ENCODE results near the gene NCLN. TPM values are rescaled to one million over a fixed set of nuclear protein-coding genes. Genes with fewer than 3 reads are reported as not detected.
"Not testable (repeated sequence)": the region's sequence is repeated elsewhere in the genome, so short reads cannot be mapped to it uniquely, and the experiment has no call there.

The NCLN gene
- total RNA-seq, 3 donors from 2014 or later, result 21.1 to 34.7 (median 25.3) TPM

DNA sequence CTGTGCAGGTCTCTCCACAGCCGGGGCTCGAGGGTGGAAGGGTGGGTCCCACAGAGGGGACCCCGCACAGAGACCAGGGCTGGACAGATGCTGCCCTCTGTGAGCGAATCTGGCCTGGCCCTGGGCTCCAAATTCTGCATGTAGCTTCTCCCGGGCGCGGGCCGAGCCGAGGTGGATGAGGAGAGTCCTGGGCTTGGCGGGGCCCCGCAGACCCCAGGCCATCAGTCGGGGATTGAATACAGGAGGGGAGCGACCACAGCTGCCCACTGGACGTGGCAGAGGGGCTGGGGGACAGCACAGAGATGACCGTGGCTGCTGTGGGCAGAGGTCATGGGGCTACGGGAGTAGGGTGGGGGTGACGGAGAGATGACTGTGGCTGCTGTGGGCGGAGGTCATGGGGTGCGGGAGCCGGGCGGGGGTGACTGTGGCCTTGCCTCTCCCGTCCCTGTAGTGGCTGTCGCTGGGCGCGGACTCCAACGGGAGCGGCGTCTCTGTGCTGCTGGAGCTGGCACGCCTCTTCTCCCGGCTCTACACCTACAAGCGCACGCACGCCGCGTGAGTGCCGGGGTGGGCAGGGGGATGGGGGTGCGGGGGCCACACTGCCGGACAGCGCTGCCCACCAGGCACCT lies 15.5 kb downstream of the NCLN start:
- no peak for DNase-seq (ENCODE audit: low spot score in 2 of 2)
- Histone ChIP-seq H3K27ac (no peak overlapping the region), H3K4me1 (no peaks in the 10 kb centered on the region), H3K4me3 (no peak overlapping the region), H3K9me3 (no peaks in the 10 kb centered on the region), H3K27me3 (no peaks in the 10 kb centered on the region), H3K36me3 (peaks cover 4% of the 10 kb centered on the region)
- TF ChIP-seq POLR2AphosphoS5 (IDR thresholded peaks at IDR 0.05) (no peak), POLR2A (IDR thresholded peaks at IDR 0.05) (no peak)
- TF ChIP-seq, protein P1, sequence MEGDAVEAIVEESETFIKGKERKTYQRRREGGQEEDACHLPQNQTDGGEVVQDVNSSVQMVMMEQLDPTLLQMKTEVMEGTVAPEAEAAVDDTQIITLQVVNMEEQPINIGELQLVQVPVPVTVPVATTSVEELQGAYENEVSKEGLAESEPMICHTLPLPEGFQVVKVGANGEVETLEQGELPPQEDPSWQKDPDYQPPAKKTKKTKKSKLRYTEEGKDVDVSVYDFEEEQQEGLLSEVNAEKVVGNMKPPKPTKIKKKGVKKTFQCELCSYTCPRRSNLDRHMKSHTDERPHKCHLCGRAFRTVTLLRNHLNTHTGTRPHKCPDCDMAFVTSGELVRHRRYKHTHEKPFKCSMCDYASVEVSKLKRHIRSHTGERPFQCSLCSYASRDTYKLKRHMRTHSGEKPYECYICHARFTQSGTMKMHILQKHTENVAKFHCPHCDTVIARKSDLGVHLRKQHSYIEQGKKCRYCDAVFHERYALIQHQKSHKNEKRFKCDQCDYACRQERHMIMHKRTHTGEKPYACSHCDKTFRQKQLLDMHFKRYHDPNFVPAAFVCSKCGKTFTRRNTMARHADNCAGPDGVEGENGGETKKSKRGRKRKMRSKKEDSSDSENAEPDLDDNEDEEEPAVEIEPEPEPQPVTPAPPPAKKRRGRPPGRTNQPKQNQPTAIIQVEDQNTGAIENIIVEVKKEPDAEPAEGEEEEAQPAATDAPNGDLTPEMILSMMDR (IDR thresholded peaks at IDR 0.05), result no peak
- intact Hi-C loops (cut with DNase I; ENCODE audit: low total_unique reads), result no loop called here

DNA sequence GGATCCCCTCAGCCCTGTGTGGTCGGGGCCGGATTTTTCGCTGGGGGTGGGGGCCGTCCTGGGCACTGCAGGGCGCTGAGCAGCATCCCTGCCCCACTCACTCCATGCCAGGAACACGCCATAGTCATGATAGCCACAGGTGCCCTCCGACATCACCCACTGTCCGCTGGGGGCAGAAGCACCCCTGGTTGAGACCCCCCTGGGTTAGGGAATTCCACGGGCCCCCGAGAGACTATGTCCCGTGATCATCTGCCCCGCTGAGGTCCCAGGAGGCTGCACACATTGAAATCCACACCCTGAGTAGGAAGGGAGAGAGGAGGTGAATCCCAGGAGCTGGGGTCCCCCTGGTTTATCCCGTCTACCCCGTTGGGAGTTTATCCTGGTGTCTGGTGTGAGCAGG lies 16.2 kb downstream of the NCLN start:
- Histone ChIP-seq H3K4me1 (no peaks in the 10 kb centered on the region), H3K36me3 (peaks cover 7% of the 10 kb centered on the region), H3K27ac (no peak overlapping the region), H3K9me3 (no peaks in the 10 kb centered on the region), H3K4me3 (no peak overlapping the region), H3K27me3 (no peaks in the 10 kb centered on the region)
- DNase-seq (ENCODE audit: low spot score in 2 of 2), result no peak
- intact Hi-C loops (cut with DNase I; ENCODE audit: low total_unique reads), result no loop called here
- TF ChIP-seq POLR2A (IDR thresholded peaks at IDR 0.05), result no peak
- no peak for TF ChIP-seq POLR2AphosphoS5 (IDR thresholded peaks at IDR 0.05)
- TF ChIP-seq, protein P1 (IDR thresholded peaks at IDR 0.05), result no peak

DNA sequence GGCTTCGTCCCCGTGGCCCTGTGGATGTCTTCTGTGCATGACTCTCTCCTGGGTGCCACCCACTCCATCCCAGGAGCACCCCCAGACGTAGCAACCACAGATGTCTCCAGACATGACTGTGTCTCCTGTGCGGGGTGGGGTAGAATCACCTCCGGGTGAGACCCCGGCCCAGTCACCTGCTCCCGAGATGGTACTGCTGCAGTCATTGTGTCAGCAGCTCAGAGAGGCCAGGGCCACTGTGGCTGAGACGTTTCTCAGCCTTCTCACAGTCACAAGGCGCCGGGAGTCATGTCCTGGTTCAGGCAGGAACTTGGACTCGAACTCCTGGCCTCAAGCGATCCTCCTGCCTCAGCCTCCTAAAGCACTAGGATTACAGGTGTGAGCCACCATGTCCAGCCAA lies 16.6 kb downstream of the NCLN start:
- DNase-seq (ENCODE audit: low spot score in 2 of 2), result no peak
- TF ChIP-seq POLR2AphosphoS5 (IDR thresholded peaks at IDR 0.05) (no peak), POLR2A (IDR thresholded peaks at IDR 0.05) (no peak)
- TF ChIP-seq, protein P1 (IDR thresholded peaks at IDR 0.05), result no peak
- H3K4me3 ChIP-seq, result no peak overlapping the region
- H3K27ac ChIP-seq, result no peak overlapping the region
- no peaks in the 10 kb centered on the region for H3K27me3 ChIP-seq
- no peaks in the 10 kb centered on the region for H3K4me1 ChIP-seq
- no peaks in the 10 kb centered on the region for H3K9me3 ChIP-seq
- intact Hi-C loops (cut with DNase I; ENCODE audit: low total_unique reads), result no loop called here
- H3K36me3 ChIP-seq, result peaks cover 7% of the 10 kb centered on the region

DNA sequence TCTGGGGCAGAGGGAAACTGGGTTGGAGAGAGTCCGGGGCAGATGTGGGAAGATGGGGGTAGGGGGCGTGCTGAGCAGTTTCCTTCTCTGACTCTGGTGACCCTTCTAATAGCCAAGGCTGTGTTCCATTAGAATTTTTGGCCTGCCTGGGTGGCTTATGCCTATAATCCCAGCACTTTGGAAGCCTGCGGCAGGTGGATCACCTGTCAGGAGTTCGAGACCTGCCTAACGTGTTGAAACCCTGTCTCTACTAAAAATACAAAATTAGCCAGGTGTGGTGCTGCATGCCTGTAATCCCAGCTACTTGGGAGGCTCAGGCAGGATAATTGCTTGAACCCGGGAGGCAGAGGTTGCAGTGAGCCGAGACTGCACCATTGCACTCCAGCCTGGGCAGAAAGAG lies 17.2 kb downstream of the NCLN start:
- H3K36me3 ChIP-seq; intact Hi-C loops (cut with DNase I; ENCODE audit: low total_unique reads); DNase-seq (ENCODE audit: low spot score in 2 of 2); H3K4me3 ChIP-seq; H3K9me3 ChIP-seq; H3K27me3 ChIP-seq; H3K4me1 ChIP-seq; H3K27ac ChIP-seq: not testable (repeated sequence)

DNA sequence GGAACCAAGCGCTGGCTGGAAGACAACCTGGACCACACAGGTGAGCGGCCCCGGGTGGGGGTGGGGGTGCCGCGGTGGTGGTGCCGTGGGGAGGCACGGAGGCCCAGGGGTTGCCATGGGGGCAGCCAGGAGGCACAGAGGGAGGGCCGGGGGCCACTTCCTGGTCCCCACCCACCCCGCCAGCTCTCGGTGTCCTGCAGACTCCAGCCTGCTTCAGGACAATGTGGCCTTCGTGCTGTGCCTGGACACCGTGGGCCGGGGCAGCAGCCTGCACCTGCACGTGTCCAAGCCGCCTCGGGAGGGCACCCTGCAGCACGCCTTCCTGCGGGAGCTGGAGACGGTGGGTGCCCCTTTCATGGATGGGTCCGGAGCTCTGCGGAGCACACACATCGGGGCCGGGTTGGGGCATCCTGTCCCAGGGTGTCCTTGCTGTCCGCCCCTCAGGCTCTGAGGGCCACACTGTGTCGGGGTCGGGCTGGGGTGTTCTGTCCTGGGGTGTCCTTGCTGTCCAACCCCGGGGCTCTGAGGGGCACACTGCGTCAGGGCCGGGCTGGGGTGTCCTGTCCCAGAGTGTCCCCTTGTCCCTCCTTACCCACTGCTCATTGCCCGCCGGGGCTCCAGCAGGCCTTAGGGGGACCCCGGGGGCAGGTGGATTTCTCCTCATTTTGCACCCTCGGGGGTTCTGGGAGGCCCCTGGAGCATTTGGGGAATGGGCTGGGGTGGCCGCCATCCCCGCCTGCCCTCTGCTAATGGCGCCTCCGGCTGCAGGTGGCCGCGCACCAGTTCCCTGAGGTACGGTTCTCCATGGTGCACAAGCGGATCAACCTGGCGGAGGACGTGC lies 18.3 kb downstream of the NCLN start:
- Histone ChIP-seq H3K9me3 (no peaks in the 10 kb centered on the region), H3K4me1 (no peaks in the 10 kb centered on the region), H3K36me3 (peaks cover 7% of the 10 kb centered on the region), H3K27me3 (no peaks in the 10 kb centered on the region), H3K4me3 (no peak overlapping the region), H3K27ac (no peak overlapping the region)
- no peak for DNase-seq (ENCODE audit: low spot score in 2 of 2)
- intact Hi-C loops (cut with DNase I; ENCODE audit: low total_unique reads), result no loop called here
- TF ChIP-seq POLR2A (IDR thresholded peaks at IDR 0.05) (no peak), POLR2AphosphoS5 (IDR thresholded peaks at IDR 0.05) (no peak)
- TF ChIP-seq, protein P1 (IDR thresholded peaks at IDR 0.05), result no peak
